Nephron progenitor cell (in vitro differentiated cells): ENCODE measurements around the gene CEMP1.
A peak's percentile ranks its signal among the peaks of the same experiment; 100 is the strongest.

ENCODE experiments used
- DNase-seq: peaks from one replicate; pipeline ENCODE4 v3.0.0; 2021
- H3K27ac Mint-ChIP-seq: 2 replicates; pipeline ENCODE4 v1.8.0; 2021; ENCODE audit warnings: mild to moderate bottlenecking, moderate library complexity, mixed read lengths
- H3K27me3 Mint-ChIP-seq: 2 replicates; pipeline ENCODE4 v1.8.0; 2021; ENCODE audit warnings: mild to moderate bottlenecking, low read depth, mixed read lengths; ENCODE audit not compliant: poor library complexity
- H3K36me3 Mint-ChIP-seq: 2 replicates; pipeline ENCODE4 v1.8.0; 2021; ENCODE audit warnings: low read depth, mixed read lengths
- H3K4me1 Mint-ChIP-seq: 2 replicates; pipeline ENCODE4 v1.8.0; 2021; ENCODE audit warnings: mixed read lengths
- H3K4me3 Mint-ChIP-seq: 2 replicates; pipeline ENCODE4 v1.8.0; 2021; ENCODE audit warnings: mild to moderate bottlenecking, moderate library complexity, mixed read lengths
- H3K9me3 Mint-ChIP-seq: 2 replicates; pipeline ENCODE4 v1.8.0; 2021; ENCODE audit warnings: mild to moderate bottlenecking, moderate library complexity, mixed read lengths
- TF ChIP-seq, protein P1 (sequence below): fragments of 200-600 bp; sonication (generic); IDR thresholded peaks from 2 replicates; pipeline ENCODE4 v1.5.0; 2021; ENCODE audit warnings: antibody characterized with exemption

CEMP1 gene

DNA sequence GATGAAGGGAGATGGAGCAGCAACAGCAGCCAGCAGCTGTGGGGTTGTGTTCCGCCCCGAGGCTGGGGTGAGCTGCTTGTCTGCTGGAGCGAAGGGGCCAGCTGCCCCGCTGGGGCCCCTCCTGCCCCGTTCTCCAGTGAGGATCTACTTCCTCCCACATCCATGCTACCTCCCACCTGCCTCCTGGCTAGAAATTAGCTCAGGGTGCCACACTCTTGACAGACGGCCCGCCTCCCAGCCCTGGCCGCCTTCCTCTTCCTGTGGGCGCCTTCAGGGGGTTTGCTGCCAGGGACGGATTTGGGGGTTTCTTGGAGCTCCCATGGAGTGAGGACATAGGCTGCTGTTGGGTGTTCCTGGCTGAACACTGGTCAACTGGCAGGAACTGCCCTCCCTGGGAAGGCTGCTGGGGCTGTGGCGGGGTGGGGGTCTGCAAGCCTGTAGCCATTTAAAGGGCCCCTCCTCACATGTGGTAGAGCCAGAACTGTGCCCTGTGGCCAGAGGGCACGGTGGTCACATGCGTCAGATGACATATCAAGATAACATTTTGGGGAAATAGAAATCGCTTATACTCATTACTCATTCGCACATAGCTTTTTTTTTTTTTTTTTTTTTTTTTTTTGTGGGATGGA is 43.2 kb downstream of the CEMP1 start:
- H3K4me3 Mint-ChIP-seq: no peak overlapping the region
- TF ChIP-seq, protein P1, sequence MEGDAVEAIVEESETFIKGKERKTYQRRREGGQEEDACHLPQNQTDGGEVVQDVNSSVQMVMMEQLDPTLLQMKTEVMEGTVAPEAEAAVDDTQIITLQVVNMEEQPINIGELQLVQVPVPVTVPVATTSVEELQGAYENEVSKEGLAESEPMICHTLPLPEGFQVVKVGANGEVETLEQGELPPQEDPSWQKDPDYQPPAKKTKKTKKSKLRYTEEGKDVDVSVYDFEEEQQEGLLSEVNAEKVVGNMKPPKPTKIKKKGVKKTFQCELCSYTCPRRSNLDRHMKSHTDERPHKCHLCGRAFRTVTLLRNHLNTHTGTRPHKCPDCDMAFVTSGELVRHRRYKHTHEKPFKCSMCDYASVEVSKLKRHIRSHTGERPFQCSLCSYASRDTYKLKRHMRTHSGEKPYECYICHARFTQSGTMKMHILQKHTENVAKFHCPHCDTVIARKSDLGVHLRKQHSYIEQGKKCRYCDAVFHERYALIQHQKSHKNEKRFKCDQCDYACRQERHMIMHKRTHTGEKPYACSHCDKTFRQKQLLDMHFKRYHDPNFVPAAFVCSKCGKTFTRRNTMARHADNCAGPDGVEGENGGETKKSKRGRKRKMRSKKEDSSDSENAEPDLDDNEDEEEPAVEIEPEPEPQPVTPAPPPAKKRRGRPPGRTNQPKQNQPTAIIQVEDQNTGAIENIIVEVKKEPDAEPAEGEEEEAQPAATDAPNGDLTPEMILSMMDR: no peak
- no peak overlapping the region for H3K27ac Mint-ChIP-seq
- no peaks in the 10 kb centered on the region for H3K27me3 Mint-ChIP-seq
- no peak for DNase-seq
- no peaks in the 10 kb centered on the region for H3K9me3 Mint-ChIP-seq
- peaks cover 59% of the 10 kb centered on the region for H3K4me1 Mint-ChIP-seq
- no peaks in the 10 kb centered on the region for H3K36me3 Mint-ChIP-seq

DNA sequence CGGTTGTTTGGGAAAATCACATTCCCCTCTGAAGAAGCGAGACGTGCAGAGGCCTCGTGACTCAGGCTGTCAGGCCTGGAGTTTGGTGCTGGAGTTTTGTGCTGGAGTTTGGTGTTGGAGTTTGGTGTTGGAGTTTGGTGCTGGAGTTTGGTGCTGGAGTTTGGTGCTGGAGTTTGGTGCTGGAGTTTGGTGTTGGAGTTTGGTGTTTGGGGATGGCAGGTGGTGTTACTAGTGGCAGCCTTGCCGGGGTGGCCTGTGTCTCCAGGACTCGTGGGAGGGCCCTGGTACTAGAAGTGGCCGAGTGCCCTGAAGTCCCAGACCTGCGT is 43.7 kb downstream of the CEMP1 start:
- Mint-ChIP-seq H3K4me1 (peaks cover 64% of the 10 kb centered on the region), H3K27ac (peak overlapping the region; percentile 53), H3K27me3 (no peaks in the 10 kb centered on the region), H3K9me3 (no peaks in the 10 kb centered on the region), H3K36me3 (no peaks in the 10 kb centered on the region), H3K4me3 (peak overlapping the region; percentile 4)
- TF ChIP-seq, protein P1: no peak
- no peak for DNase-seq

DNA sequence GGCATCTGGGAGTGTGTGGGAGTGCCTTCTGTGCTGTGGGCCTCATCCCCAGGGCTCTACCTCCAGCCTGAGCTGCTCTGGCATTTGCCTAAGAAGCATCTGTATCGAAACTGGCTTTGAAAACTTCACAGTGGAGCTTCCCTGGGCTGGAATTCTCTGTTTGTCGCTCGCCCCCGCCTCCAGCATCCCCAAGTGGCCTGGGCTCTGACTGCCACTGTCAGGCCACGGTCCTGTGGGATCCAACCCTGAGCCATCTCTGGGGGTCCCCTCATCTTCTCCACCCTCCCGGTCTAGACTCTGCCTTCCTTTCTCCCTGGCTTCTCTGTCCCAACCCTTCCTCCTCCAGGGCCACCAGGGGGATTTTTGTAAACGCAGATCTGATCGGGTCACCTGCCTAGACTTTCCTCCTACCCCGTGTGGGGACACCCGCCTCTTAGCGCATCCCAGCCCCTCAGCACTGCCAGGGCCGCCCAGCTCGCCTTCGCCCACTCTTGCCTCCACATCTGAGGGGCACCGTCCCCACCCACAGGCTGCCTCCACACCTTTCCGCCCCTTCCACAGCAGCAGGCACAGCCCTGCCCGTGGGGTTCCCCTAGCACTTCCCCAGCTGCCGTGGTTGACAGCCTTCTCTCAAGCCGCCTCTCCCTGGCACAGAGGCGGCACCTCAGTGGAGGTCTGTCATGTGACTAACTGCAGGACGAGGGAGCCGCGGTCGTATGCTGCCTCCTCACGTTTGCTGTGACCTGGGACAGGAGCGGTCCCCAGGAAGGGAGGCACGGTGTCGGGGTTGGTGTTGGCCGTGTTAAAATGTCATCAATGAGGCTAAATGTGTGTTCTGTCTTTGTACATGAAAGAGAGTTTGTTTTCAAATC is 44.3 kb downstream of the CEMP1 start:
- Mint-ChIP-seq H3K27ac (peak overlapping the region; percentile 53), H3K4me1 (peaks cover 70% of the 10 kb centered on the region), H3K36me3 (no peaks in the 10 kb centered on the region), H3K4me3 (peak overlapping the region; percentile 4), H3K27me3 (no peaks in the 10 kb centered on the region), H3K9me3 (no peaks in the 10 kb centered on the region)
- TF ChIP-seq, protein P1: no peak
- DNase-seq: no peak

DNA sequence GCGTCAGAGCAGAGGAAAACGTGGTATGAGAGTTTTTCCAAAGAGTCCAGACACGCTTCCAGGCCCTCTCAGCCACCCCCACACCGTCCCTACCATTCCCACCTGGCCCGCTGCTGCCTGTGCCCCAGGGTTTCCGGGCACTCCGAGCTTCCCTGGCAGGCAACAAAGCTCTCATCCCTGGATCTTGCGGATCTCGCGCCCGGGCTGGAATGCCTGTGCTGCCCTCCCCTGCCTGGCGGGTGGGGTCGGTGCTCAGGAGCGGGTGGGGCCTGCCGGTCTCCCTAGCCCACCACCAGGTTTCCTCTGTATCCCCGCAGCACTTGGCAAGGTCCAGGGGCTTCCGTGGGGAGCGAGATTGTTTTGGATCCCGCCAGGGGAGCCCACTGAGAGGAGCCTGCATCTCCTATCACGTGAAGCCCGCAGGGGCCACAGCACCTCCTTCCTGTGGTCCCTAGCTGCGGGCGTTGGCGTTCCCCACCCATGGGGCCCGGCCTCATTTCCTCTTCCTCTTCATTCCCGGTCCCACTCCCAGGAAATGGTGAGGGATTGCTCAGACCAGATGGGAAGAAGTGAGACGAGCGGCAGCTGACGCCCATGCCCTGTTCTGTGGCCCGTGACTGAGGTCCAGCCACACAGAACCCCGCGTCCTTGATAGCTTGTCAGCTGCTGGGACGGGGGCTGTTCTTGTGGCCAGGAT is 45.2 kb downstream of the CEMP1 start:
- H3K4me1 Mint-ChIP-seq: peaks cover 70% of the 10 kb centered on the region
- TF ChIP-seq, protein P1: no peak
- H3K27ac Mint-ChIP-seq: no peak overlapping the region
- no peak for DNase-seq
- H3K36me3 Mint-ChIP-seq: no peaks in the 10 kb centered on the region
- H3K27me3 Mint-ChIP-seq: no peaks in the 10 kb centered on the region
- no peaks in the 10 kb centered on the region for H3K9me3 Mint-ChIP-seq
- no peak overlapping the region for H3K4me3 Mint-ChIP-seq

DNA sequence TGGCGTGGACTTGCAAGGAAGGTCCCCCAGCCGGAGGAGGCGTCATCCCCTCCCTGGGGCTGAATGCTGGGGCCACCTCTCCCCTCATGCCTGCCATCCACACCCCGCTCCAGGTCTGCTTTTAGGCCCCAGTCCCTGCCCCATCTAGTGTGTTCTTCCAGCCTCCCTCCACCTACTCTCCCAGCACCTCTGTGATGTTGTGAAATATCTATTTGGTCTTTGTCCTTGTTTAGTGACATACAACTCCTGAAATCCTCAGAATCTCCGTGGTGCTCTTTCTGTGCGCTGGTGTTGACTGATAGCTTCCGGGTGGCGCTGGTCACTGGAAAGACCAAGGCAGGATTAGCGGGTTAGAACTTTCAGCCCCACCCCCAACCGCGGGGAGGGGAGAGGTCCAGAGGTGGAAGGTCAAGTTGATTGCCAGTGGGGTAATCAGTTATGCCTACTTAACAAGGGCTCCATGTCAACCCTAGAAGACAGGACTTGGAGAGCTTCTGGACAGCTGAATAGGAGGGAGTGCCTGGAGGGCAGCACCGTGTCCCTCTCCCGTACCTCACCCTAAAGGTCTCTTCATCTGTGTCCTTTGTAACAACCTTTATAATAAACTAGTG is 46.2 kb downstream of the CEMP1 start:
- Mint-ChIP-seq H3K27ac (peak overlapping the region; percentile 71), H3K9me3 (no peaks in the 10 kb centered on the region), H3K4me1 (peaks cover 61% of the 10 kb centered on the region), H3K27me3 (no peaks in the 10 kb centered on the region), H3K4me3 (peak overlapping the region; percentile 23), H3K36me3 (no peaks in the 10 kb centered on the region)
- TF ChIP-seq, protein P1: no peak
- DNase-seq: no peak
